Heart left ventricle (tissue), 16 donors: ENCODE data around the gene PPT2. TPM values are rescaled to one million over a fixed set of nuclear protein-coding genes. Genes with fewer than 3 reads are reported as not detected.

Source experiments
- ATAC-seq, 4 donors: fragments of 200-7000 bp; cut with Tn5 transposase; one replicate each; pipeline ENCODE4 v1.9.1; 2020 to 2022; ENCODE audit warnings: moderate library complexity in 4 of 4, mild to moderate bottlenecking in 3 of 4, moderate number of reproducible peaks in 1 of 4
- DNase-seq, 5 donors: peaks; one replicate each; pipeline ENCODE4 v3.0.0-alpha.2; 2020
- H3K27ac ChIP-seq, 12 donors: fragments of 200-600 bp; sonication (generic) in 4 of 12; one replicate each; pipeline versions ENCODE4 v1.5.0 to v1.8.0; 2016 to 2022; ENCODE audit warnings: mild to moderate bottlenecking in 2 of 12
- H3K27me3 ChIP-seq, 9 donors: fragments of 200-600 bp; sonication (generic) in 2 of 9; one replicate each; pipeline versions ENCODE4 v1.5.1 to v1.8.0; 2016 to 2022; ENCODE audit warnings: mild to moderate bottlenecking in 3 of 9
- H3K36me3 ChIP-seq, 9 donors: fragments of 200-600 bp; sonication (generic) in 2 of 9; one replicate each; pipeline versions ENCODE4 v1.5.0 to v1.8.0; 2018 to 2022; ENCODE audit warnings: mild to moderate bottlenecking in 2 of 9
- H3K4me1 ChIP-seq, 12 donors: fragments of 200-600 bp; sonication (generic) in 4 of 12; one replicate each; pipeline versions ENCODE4 v1.5.0 to v1.8.0; 2016 to 2022; ENCODE audit warnings: mild to moderate bottlenecking in 3 of 12
- H3K4me3 ChIP-seq, 12 donors: fragments of 200-600 bp; sonication (generic) in 4 of 12; one replicate each; pipeline versions ENCODE4 v1.5.0 to v1.8.0; 2017 to 2022; ENCODE audit warnings: mild to moderate bottlenecking in 9 of 12, moderate library complexity in 4 of 12
- H3K9me3 ChIP-seq, 12 donors: fragments of 200-600 bp; sonication (generic) in 4 of 12; one replicate each; pipeline versions ENCODE4 v1.5.0 to v1.8.0; 2016 to 2022; ENCODE audit warnings: mild to moderate bottlenecking in 1 of 12
- POLR2A ChIP-seq, 2 donors: fragments of 450-650 bp; IDR thresholded peaks; one replicate each; pipeline ENCODE4 v1.6.1; 2017; ENCODE audit warnings: antibody characterized with exemption in 2 of 2, mild to moderate bottlenecking in 2 of 2, moderate library complexity in 2 of 2
- WGBS, 4 donors: extraction: QIAGEN DNeasy Blood & Tissue Kit in 2 of 4; methylation state at CpG; one replicate each; pipeline versions ENCODE4 v1.1.5 to v1.1.7; 2013 to 2018; 5-methylcytosine and 5-hydroxymethylcytosine counted together
- intact Hi-C, 10 donors: fragments of 100-400 bp; cut with DNase I; formaldehyde crosslinking; loops; one replicate each; pipeline versions ENCODE4 v1.11.1 to v1.14.2; 2022
- polyA plus RNA-seq, 2 donors: library from polyadenylated mRNA; stranded (reverse); fragments of 200-250 nt; gene quantifications; one replicate each; pipeline ENCODE4 v1.2.3, GENCODE V29; 2013
- total RNA-seq, 9 donors: library from RNA; depleted of rRNA in 2 of 9; stranded (reverse); fragments of >200 nt in 2 of 9; fragmentation: NEBNext Ultra II Directional in 3 of 9; extraction: Animal tissue kit (Norgen Biotek cat#: 25700) in 3 of 9; gene quantifications; one replicate each; pipeline versions ENCODE4 v1.1.0 to v1.2.4, GENCODE V29; 2016 to 2023
- TF ChIP-seq, protein P1 (sequence below), 12 donors: fragments of 200-600 bp; sonication (generic) in 4 of 12; IDR thresholded peaks; one replicate each; pipeline versions ENCODE4 v1.5.0 to v1.8.0; 2018 to 2022; ENCODE audit warnings: antibody characterized with exemption in 12 of 12, mild to moderate bottlenecking in 5 of 12
- donor health status: ischemic (EF 13 %, LVEDD 7.1; RV severe dilation, severe dysfunction).
- donor health status: healthy with polysubstance abuse.
- donor health status: DM: no; HTN: yes; CAD: no.
- donor health status: DM: no; HTN: no; CAD: no.
- donor health status: ischemic (EF 25% LVEDD 6.9; RV normal size, moderate dysfunction).
- donor health status: ischemic (EF 25% LVEDD 5.7; RV mildly dilated, moderate dysfunction).
- donor health status: healthy.
- donor health status: DM: yes; HTN: yes; CAD: no.
- donor health status: ischemic (EF 35%, LVEDD 5.7; RV mildly dilated, moderate dysfunction).
- donor health status: nonischemic (EF 11% LVEDD 7.7; RV severe dilation, severe dysfunction).
- donor health status: DM: yes; HTN: yes; CAD: no.
- donor health status: PGD.
- donor health status: ischemic (EF 29% LVEDD 5.4; RV normal size, mild dysfunction).
- donor health status: nonischemic (EF 23%, LVEDD 6.1; RV moderate dilation, normal function).

Gene PPT2
- total and polyA plus RNA-seq, 11 donors: 13.1 to 34.0 (median 21.6) TPM

DNA sequence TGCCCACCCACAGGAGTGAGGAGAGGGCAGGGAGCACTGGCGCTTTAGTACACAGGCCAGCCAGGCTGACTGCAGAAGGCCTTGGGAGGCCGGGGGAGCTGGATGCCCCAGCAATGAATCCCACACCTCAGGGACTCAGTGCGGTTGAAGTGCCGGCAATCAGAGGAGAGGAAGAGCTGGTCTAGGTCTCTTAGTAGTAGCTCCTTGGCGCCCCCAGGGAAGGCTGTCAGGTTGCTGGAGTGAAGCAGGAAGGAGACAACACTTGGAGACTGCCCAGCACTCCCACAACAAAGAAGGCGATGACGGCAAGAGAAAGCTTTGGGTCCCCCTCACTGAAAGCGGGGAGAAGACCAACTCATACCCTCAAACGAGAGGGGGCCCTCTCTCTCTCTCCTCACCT lies 36.5 kb upstream of the PPT2 start:
- H3K4me1 ChIP-seq: peaks cover 7 to 42% (median 33%) of the 10 kb centered on the region in 12 donors
- intact Hi-C loops: loop anchor here in 7 of 10 donors (5.0 to 10.0 kb wide), 5 partner anchors 35 to 297 kb away; partner anchors contain the start of genes PPT2 (in 3 of the 7) and PRRT1 (in 3 of the 7)
- H3K9me3 ChIP-seq: no peaks in the 10 kb centered on the region
- H3K36me3 ChIP-seq: peaks cover 0 to 76% (median 67%) of the 10 kb centered on the region in 9 donors
- ATAC-seq (no peak), DNase-seq (no peak)
- WGBS, 4 donors: 86 to 90% (median 88%) methylated on average over 9 of the region's 9 CpGs
- TF ChIP-seq POLR2A (IDR thresholded peaks at IDR 0.05): no peak
- TF ChIP-seq, protein P1, sequence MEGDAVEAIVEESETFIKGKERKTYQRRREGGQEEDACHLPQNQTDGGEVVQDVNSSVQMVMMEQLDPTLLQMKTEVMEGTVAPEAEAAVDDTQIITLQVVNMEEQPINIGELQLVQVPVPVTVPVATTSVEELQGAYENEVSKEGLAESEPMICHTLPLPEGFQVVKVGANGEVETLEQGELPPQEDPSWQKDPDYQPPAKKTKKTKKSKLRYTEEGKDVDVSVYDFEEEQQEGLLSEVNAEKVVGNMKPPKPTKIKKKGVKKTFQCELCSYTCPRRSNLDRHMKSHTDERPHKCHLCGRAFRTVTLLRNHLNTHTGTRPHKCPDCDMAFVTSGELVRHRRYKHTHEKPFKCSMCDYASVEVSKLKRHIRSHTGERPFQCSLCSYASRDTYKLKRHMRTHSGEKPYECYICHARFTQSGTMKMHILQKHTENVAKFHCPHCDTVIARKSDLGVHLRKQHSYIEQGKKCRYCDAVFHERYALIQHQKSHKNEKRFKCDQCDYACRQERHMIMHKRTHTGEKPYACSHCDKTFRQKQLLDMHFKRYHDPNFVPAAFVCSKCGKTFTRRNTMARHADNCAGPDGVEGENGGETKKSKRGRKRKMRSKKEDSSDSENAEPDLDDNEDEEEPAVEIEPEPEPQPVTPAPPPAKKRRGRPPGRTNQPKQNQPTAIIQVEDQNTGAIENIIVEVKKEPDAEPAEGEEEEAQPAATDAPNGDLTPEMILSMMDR (IDR thresholded peaks at IDR 0.05): no peak
- H3K4me3 ChIP-seq: no peak overlapping the region
- no peaks in the 10 kb centered on the region for H3K27me3 ChIP-seq
- H3K27ac ChIP-seq: no peak overlapping the region

DNA sequence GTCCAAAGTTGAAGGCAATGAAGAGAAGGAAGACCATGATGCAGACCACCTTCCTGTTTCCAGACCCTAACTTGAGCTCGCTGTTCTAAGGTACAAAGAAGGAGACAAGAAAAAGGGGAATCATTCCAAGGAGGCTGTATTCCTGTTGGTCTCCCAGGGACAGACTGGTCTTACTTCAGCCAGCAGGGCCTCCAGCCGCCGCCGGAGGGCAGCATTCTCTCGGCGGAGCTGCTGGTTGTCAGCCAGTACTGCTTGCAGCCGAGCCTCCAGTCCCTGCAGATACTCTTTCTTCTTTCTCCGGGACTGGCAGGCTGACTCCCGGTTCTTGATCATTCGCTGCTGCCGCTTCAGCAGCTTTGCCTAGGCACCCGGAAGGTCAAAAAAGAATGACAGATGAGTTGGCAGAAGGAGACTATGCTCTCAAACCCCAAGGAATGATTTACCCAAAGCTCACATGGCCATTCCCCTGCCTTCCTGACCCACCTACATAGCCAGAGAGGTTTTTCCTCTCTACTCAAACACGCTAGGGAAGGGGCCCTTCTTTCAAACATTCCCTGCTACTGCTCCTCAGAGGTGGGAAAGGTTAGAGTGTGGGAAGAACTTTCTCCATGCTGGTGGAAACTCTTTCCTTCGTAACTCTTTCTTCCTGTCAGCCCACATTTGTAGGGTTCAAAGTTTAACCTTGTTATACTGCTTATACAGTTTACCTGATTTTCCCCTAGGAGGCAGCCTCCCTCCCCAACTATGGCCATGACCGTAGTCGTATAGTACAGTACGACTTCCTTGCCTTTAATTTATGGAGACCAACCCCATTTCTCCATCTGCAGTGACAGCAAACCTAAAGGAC lies 34.9 kb upstream of the PPT2 start:
- peak; percentile 86 to 92 (median 87) for DNase-seq
- H3K4me3 ChIP-seq: peak overlapping the region in 1 of 12 donors; percentile 16
- peaks cover 0 to 91% (median 81%) of the 10 kb centered on the region in 9 donors for H3K36me3 ChIP-seq
- H3K9me3 ChIP-seq: no peaks in the 10 kb centered on the region
- no peaks in the 10 kb centered on the region for H3K27me3 ChIP-seq
- ATAC-seq: peak; percentile 76 to 81 (median 80)
- peak overlapping the region in 9 of 12 donors; percentile 7 to 66 (median 50) for H3K27ac ChIP-seq
- H3K4me1 ChIP-seq: peaks cover 0 to 27% (median 19%) of the 10 kb centered on the region in 12 donors
- intact Hi-C loops: loop anchor here in 7 of 10 donors (1.0 to 10.0 kb wide), 8 partner anchors 33 to 296 kb away; partner anchors contain the start of genes PPT2 (in 6 of the 7) and PRRT1 (in 3 of the 7)
- 19 to 25% (median 20%) methylated on average over 17 of the region's 17 CpGs for WGBS, 4 donors
- TF ChIP-seq, protein P1 (IDR thresholded peaks at IDR 0.05): peak; percentile 90 to 99 (median 94)
- no peak for TF ChIP-seq POLR2A (IDR thresholded peaks at IDR 0.05)

DNA sequence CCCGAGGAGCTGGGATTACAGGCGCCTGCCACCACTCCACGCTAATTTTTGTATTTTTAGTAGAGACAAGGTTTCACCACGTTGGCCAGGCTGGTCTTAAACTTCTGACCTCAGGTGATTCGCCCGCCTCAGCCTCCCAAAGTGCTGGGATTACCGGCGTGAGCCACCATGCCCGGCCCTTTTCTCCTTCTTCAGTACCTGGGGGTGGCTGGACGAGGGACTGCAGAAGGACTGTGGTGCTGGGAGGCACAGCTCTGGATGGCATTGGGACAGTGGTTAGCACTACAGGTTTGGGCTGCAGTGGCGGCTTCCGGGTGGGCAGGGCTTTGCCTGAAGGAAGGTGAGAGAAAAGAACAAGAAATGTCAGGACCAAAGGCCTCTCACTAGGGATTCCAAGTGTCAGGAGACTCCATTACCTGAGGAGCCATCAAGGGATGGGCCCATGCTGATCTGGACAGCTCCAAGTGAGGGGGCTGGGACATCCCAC lies 33.3 kb upstream of the PPT2 start:
- TF ChIP-seq, protein P1 (IDR thresholded peaks at IDR 0.05): no peak
- no peak for TF ChIP-seq POLR2A (IDR thresholded peaks at IDR 0.05)
- Histone ChIP-seq H3K36me3 (peaks cover 0 to 100% (median 92%) of the 10 kb centered on the region in 9 donors), H3K4me1 (peaks cover 0 to 18% (median 10%) of the 10 kb centered on the region in 12 donors), H3K4me3 (no peak overlapping the region), H3K27me3 (no peaks in the 10 kb centered on the region), H3K27ac (no peak overlapping the region), H3K9me3 (no peaks in the 10 kb centered on the region)
- DNase-seq (no peak), ATAC-seq (no peak)
- 91 to 95% (median 94%) methylated on average over 12 of the region's 12 CpGs for WGBS, 4 donors
- intact Hi-C loops: loop anchor here in 2 of 10 donors (5.0 kb wide), 2 partner anchors 33 to 47 kb away; no protein-coding TSS in a partner anchor

DNA sequence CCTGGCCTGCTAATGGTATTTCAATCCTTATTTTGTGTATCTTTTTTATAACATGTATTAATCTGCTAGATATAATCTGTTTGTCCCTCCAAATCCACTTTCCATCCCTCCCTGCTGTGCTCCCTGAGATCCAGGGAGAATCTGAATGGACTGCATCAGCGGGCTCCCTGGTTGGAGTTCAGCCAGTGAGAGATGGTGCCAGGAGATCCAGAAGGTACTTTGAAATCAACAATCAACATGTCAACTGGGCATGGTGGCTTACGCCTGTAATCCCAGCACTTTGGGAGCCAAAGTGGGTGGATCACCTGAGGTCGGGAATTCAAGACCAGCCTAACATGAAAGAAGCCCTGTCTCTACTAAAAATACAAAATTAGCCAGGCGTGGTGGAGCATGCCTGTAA lies 30.3 kb upstream of the PPT2 start:
- WGBS, 4 donors: 78 to 88% (median 83%) methylated on average over 4 of the region's 4 CpGs
- no peaks in the 10 kb centered on the region for H3K27me3 ChIP-seq
- no peak for TF ChIP-seq POLR2A (IDR thresholded peaks at IDR 0.05)
- TF ChIP-seq, protein P1 (IDR thresholded peaks at IDR 0.05): no peak
- peaks cover 0 to 83% (median 76%) of the 10 kb centered on the region in 9 donors for H3K36me3 ChIP-seq
- intact Hi-C loops: loop anchor here in 2 of 10 donors (5.0 kb wide), 2 partner anchors 36 to 44 kb away; no protein-coding TSS in a partner anchor
- no peak for ATAC-seq
- H3K9me3 ChIP-seq: no peaks in the 10 kb centered on the region
- peaks cover 4 to 33% (median 23%) of the 10 kb centered on the region in 12 donors for H3K4me1 ChIP-seq
- H3K4me3 ChIP-seq: no peak overlapping the region
- no peak overlapping the region for H3K27ac ChIP-seq
- DNase-seq: no peak
